C1 segment of cervical spinal cord (tissue), 14 donors: Measurements from ENCODE around the gene ZDHHC18.
"Not testable (repeated sequence)": the region's sequence is repeated elsewhere in the genome, so short reads cannot be mapped to it uniquely, and the experiment has no call there.

Source experiments
- DNase-seq, 14 donors: peaks; one replicate each; lab custom pipeline; 2025; lab: John Stamatoyannopoulos, UW

The ZDHHC18 gene

DNA sequence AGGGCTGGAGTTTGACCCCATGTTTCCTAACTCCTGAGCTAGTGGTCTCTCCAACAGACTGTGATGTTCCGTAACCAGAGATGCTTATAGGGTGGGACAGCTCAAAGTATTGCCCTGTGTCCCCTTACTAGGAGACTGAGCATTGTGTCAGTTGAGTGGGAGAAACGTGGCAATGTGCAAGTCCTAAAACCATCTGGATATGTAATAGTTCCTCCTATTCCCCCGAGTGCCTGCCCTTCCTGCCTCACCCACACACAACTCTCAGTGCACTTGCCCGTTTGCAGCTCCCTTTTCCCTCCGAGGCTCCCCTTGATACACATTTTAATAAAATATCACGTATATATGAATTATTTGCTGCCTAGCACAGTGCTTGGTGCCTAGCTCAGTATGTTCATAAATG lies 35.3 kb upstream of the ZDHHC18 start:
- no peak for DNase-seq

- no peak for DNase-seq
Observed at GRCh38 chr1:26791626-26792025, 34.9 kb upstream of the ZDHHC18 start.

- DNase-seq: no peak
Observed at GRCh38 chr1:26792924-26793323, 33.6 kb upstream of the ZDHHC18 start.

GRCh38 chr1:26794391-26794790 lies 32.1 kb upstream of the ZDHHC18 start:
- peak in 8 of 14 donors; percentile 6 to 83 (median 15) for DNase-seq

DNA sequence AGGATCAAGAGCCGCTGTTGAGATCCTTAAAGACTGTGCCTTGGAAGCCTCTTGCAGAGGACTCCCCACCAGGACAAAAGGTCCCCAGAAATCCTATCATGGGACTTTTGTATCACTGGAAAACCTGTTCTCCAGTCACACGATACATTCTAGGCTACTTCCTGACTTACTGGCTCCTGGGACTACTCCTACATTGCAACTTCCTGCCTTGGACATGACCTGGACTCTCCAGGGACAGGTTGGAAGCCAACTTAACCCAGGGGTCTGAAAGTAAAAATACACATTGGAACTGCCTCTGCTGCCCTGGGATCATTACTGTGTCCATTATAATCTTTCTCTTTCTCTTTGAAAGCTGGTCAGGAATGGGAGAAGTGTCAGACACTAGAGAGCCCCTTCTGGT lies 28.9 kb upstream of the ZDHHC18 start:
- DNase-seq: no peak

GRCh38 chr1:26799479-26800142 lies 26.9 kb upstream of the ZDHHC18 start:
- peak in 12 of 14 donors; percentile 19 to 97 (median 65) for DNase-seq

DNA sequence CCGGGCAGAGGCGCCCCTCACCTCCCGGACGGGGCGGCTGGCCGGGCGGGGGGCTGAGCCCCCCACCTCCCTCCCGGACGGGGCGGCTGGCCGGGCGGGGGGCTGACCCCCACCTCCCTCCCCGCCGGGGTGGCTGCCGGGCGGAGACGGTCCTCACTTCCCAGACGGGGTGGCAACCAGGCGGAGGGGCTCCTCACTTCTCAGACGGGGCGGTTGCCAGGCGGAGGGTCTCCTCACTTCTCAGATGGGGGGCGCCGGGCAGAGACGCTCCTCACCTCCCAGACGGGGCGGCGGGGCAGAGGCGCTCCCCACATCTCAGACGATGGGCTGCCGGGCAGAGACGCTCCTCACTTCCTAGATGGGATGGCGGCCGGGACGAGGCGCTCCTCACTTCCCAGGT lies 22.6 kb upstream of the ZDHHC18 start:
- not testable (repeated sequence) for DNase-seq

GRCh38 chr1:26810105-26810504 lies 16.4 kb upstream of the ZDHHC18 start:
- peak in 4 of 14 donors; percentile 2 to 27 (median 12) for DNase-seq

GRCh38 chr1:26811057-26811456 lies 15.4 kb upstream of the ZDHHC18 start:
- no peak for DNase-seq

DNA sequence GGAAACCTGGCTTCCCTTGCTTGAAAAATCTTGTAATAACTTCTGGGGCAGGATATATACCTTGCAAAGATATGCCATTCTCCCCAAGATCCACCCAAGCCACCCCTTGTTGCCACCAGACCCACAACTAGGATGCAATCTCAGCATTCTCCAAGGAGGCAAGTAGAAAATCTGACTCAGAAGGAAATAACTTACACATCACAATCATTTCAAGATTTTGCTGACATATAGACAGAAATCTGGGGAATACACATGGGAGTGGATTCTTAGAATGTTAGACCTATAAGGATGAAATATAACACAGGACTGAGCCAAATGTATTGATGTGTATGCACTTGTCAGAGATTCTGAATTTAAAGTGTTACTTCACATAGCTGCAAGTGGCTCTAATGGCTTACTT lies 14.8 kb upstream of the ZDHHC18 start:
- DNase-seq: no peak

GRCh38 chr1:26814377-26814776 lies 12.1 kb upstream of the ZDHHC18 start:
- DNase-seq: no peak

DNA sequence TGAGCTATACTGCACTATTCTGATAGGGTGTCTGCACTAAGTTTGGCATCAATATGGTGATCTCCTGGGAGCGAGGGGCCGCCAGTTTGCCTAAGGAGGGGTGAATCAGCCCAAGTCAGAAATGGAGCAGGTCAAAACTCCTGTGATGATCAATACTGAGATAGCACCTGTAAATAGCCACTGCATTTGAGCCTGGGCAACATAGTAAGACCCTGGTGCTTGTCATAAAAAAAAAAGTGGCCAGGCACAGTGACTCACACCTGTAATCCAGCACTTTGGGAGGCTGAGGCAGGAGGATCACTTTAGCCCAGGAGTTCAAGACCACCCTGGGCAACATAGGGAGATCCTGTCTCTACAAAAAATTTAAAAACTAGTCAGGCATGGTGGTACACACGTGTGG lies 11.6 kb upstream of the ZDHHC18 start:
- no peak for DNase-seq

GRCh38 chr1:26820784-26821269 lies 5.7 kb upstream of the ZDHHC18 start:
- DNase-seq: no peak

DNA sequence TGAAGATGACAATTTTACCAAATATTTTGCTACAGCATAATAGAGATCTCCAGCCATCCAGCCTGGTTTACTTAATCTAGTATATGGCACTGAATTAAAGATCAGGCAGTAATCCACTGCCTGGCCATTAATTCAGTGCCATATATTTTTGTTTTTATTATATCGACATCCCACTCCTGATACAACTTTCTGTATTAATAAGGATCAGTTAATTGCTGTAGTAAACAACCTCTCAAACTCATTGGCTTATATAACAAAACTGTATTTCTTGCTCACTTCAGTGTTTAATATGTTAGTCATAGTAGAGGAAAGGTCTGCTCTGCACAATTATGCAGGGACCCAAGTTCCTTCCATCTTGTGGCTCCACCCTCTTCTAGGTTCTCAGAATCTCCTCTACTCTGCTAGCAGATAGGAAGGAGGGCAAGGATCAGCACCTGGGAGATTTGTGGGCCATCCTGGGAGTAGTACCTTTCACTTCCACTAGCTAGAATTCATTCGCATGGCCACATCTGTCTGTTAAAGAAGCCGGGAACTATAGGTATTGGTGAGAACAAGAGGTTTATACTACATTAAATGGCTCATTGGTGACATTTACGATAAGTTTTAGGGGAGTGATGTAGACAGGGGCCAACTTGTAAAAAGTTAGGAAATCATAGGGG lies 3.6 kb upstream of the ZDHHC18 start:
- DNase-seq: no peak

DNA sequence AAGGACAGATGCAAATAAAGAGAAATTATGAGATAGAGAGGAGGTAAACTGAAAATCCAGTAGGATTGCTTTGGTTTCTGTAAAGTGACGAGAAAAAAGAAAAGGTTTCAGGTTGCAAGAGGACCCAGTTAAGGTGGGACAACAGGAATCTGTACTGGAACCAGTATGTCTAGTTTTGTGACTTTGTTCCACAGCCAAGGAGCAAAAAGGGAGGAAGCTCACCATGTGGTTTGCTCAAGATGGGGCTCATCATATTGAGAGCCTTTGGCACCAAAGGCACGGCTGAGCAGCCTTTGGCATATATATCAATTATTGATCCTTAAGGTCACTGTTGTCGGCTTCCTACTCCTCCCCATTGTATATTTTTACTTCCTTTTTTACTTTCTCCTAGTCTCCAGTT lies 1.8 kb upstream of the ZDHHC18 start:
- DNase-seq: no peak

- peak in 1 of 14 donors; percentile 14 for DNase-seq
Observed at GRCh38 chr1:26827106-26827604, 667 bp downstream of the ZDHHC18 start.

GRCh38 chr1:26827663-26828062 lies 1.2 kb downstream of the ZDHHC18 start:
- DNase-seq: peak in 1 of 14 donors; percentile 2

DNA sequence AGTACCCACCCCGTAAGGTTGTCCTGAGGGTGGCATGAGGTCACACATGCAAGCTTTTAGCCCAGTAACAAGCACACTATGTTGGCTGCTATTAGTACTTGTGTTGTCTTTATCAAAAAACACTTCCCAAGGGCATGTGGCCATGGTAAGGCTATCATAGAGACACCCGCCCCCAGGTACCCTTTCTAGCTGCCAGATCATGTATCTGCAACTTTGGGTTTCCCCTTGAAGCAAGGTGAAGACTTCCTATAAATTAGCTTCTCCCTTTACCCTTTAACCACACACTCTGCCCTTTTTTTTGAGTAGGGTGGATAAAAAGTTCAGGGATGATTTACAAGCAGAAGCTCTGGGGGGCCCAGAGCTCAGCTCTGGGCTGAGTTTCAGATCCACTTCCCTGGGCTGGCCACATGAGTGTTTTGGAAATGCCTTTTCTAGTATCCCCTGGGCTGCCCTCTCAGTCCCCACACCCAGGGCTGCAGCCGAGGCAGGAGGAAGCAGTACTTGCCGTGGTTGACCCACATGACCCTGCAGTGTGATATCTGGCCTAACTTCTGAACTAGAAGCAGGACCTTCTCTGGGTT lies 2.0 kb downstream of the ZDHHC18 start:
- DNase-seq: peak in 7 of 14 donors; percentile 4 to 45 (median 18)

DNA sequence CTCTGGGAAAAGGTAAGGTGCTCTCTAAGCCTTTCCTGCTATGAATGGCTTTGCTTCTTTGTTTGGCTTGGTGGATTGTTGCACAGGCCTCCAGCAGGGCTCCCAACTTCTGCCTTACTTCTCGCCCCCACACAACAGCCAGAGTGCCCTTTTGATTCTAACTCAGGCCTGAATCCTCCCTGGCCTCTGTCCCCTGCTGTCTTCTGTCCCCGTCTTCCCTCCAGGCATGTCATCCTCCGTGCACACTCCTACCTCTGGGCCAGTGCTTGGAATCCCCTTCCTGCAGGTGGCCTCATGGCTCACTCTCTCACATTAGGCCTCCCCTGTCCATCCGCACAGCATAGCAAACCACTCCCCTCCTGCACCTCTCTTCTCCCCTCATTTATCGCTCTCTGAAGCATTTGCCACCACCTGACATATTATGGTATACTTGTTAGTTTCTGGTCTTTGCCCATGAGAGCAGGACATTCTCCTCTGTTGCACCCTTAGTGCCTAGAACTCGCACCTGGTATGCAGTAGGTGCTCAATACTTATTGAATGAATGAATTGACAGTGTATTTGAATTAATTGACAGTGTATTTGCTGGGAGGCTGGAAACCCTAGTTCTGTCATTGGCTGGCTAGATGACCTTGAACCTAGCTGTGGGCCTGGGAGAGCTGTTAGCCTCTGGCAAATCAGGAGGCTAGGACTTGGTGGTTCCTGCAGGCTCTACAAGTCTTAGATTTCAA lies 2.9 kb downstream of the ZDHHC18 start:
- DNase-seq: no peak

- no peak for DNase-seq
Observed at GRCh38 chr1:26831059-26831458, 4.6 kb downstream of the ZDHHC18 start.

DNA sequence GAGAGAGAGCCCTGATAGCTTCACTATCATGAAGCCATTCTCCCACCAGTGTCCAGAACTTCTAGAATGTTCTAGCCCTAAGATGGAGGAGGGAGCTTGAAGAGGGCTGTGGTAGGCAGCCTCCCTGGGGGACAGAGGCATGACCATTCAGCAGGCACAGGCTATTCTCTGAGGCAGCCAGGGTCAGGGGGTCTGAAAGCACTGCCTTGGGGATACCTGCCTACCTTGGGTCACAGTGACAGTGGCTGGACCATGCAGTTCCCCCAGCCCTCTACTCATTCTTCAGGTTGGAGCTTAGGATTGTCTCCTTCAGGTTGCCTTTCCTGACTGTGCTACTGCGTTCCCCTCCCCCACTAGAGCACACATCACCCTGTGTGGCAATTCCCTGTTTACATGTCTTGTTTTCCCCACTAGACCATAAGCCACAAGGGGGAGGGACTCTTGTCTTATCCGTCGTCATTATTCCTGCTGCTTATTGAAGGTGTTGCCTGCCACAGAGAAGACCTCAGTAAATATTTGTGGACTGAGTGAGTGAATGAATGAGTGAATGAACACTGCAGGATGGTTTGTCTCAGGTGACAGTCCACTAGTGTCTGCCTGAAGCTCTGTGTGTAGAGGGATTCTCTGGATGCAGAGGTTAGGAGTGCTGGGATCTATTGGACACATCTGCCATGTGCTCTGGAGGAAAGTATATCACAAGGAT lies 5.2 kb downstream of the ZDHHC18 start:
- DNase-seq: no peak
